Activated CD8-positive, alpha-beta memory T cell treated with anti-CD3 and anti-CD28 coated beads, Interleukin-2, amount 50 U/mL, for 48 hours (primary cell): Measurements from ENCODE around the gene NKAIN2.

ENCODE experiments used
- DNase-seq: peaks from one replicate; pipeline ENCODE4 v3.0.0-alpha.2; 2020

The NKAIN2 gene

DNA sequence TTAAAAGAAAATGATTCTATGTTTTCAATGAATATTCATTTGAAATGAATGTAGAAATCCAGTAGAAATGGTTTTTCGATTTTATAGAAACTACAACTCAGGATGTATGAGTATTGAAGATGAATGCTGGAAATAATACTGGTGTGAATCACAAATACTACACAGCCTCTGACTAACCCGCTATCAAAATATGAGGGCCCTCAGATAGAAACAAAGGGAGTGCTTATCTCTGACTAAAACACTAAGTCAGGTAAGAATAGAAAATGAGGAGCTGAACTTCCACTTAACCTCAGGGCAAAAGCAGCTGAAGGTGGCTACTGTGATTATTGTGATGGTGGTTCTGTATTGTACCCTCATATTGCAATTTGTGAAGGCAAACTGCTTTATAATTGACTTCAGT lies 937.7 kb downstream of the NKAIN2 start:
- no peak for DNase-seq

- no peak for DNase-seq
These were observed 939.3 kb downstream of the NKAIN2 start for GRCh38 chr6:124742971-124743370.

DNA sequence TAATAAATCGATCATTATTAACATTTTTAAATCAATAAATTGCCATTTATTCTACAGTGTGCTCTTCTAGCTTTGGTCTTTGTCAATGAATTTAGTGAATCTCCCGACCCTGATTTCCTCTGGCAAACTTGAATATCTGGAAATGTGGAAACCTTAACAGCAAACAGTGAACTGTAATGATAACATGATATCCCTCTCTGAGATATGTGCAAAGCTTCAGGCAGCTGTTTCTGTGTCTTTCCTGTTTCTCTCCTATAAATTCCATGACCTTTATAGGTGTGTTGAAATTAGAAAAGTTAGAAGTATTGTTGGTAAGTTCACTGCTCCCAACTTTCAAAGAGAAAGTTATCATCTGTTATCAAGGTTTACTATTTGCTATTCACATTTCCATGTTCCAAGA lies 939.8 kb downstream of the NKAIN2 start:
- DNase-seq, result no peak

GRCh38 chr6:124747349-124747748 lies 943.7 kb downstream of the NKAIN2 start:
- no peak for DNase-seq

GRCh38 chr6:124748778-124749177 lies 945.1 kb downstream of the NKAIN2 start:
- DNase-seq, result no peak

GRCh38 chr6:124753001-124753400 lies 949.3 kb downstream of the NKAIN2 start:
- DNase-seq, result no peak

GRCh38 chr6:124753562-124754105 lies 950.0 kb downstream of the NKAIN2 start:
- DNase-seq, result no peak

GRCh38 chr6:124755321-124755720 lies 951.7 kb downstream of the NKAIN2 start:
- no peak for DNase-seq

GRCh38 chr6:124757560-124757959 lies 953.9 kb downstream of the NKAIN2 start:
- DNase-seq, result no peak

GRCh38 chr6:124758663-124759062 lies 955.0 kb downstream of the NKAIN2 start:
- DNase-seq, result no peak

DNA sequence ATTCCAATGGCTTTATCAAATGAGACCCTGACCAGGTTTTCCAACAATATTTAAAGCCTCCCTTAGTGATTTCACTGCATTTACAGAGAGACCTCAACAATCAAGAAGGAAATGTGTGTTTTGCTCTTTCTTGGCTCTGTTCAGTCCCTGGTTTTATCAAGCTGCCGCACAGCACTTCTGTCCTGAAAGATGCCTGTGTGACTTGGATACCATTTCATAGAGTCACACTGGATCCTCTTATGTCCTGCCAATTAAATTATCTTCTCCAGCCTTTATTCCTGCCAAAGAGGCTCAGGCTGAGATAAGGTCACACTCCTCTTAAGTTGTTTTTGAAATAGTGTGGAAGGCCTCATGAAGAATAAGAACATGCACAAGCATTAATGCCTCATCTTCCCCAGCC lies 961.6 kb downstream of the NKAIN2 start:
- no peak for DNase-seq

DNA sequence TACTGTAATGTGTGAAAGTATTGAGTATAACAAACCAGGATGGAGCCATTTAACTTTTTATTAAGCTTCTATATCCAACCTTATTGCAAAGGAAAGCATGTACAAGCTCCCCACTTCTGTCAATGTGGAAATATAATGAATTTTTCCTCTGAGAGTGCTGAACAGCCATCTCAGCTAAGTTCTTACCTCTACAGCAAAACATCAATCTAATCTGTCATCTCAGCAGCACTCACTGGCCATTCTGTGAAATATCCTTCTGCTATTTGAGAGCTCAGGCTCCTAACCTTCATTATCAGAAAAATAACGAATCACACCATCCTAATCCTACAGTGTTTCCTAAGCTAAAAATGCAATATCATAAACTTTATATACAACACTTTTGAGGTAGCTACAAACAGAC lies 964.6 kb downstream of the NKAIN2 start:
- DNase-seq, result no peak

DNA sequence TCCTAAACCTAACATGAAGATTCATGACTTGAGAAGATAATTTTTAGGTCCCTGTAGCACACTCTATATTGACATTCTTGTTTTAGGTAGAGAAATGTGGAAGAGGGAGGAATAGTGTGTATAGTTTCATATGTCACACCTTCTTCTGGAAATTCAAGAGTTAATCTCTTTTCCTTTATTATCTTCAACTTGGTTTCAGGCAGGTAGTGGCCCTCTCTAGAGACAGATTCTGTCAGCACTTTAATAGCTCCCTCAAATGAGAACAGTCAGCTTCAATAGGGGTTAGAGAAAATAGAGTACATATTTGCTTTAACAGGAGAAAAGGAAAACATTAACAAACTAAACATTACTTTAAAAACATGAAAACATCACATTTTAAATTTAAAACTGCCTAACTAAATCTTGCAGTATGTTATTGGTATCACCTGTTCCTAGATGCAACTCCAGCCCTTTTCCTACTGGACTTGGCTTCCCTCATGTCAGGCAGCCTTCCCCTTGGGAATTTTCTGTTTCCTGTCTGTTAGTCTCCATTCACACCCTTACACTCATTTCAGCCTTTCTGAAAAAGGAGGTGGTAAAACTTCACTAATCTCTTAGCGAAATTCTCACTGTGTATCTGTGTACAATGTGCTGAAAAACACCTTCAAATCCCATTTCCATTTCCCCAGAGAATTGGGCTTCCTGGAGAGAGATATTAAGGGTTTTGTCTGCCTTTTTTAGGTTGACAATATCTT lies 966.3 kb downstream of the NKAIN2 start:
- DNase-seq, result no peak

DNA sequence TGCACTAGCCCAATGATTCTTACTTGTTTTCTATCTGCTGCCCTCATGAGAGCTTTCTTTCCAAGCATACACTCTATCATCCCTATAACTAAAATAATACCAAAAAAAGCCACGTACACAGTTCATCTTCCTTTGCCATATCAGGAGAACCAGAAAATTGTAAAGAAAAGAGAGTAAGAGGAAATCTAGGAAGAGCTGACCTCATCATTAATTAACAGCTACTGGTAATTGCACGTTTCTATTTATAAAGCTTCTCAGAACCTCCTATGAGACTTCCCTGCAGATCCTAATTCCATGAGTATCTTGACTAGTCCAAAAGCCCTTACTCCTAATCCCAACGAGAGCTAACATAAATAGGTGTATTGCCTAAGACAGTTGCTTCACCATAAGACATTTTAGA lies 967.1 kb downstream of the NKAIN2 start:
- no peak for DNase-seq

GRCh38 chr6:124772733-124773319 lies 969.2 kb downstream of the NKAIN2 start:
- no peak for DNase-seq

GRCh38 chr6:124775121-124775520 lies 971.5 kb downstream of the NKAIN2 start:
- no peak for DNase-seq

DNA sequence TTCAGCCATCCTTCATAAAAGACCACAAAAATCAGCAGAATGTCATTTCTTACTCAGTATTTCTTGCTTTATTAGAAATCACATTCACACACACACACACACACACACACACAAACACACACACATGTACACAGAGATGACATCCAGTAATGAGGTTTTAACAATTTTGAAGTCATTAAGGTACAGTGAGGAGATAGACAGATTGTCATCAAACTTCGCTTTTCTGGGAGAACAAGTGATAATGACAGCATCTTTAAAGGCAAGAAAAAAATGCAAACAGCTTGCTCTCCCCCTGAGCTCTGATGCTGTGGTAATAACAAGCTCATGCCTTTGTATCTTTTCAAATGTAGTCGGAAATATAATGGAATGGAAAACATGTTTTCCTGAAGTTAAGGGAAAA lies 974.2 kb downstream of the NKAIN2 start:
- DNase-seq, result no peak

DNA sequence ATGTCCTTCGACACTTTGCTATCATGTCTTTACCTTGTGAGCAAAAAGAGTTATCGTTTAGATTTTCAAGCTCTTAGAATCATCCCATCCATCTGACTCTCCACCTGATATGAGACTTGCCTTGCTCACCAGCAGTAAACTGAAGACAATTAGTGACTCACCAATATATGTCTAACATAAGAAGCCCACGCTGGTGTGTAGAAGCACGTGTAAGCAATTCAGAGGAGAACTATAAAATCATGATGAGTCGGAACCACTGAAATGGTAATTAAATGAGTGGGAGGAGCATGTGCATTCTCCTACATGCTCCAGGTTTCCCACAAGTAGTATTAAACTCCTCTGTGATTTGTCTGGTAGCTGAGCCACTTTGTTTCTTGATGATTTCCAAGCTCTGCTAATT lies 977.0 kb downstream of the NKAIN2 start:
- DNase-seq, result no peak

GRCh38 chr6:124783344-124783743 lies 979.7 kb downstream of the NKAIN2 start:
- no peak for DNase-seq

DNA sequence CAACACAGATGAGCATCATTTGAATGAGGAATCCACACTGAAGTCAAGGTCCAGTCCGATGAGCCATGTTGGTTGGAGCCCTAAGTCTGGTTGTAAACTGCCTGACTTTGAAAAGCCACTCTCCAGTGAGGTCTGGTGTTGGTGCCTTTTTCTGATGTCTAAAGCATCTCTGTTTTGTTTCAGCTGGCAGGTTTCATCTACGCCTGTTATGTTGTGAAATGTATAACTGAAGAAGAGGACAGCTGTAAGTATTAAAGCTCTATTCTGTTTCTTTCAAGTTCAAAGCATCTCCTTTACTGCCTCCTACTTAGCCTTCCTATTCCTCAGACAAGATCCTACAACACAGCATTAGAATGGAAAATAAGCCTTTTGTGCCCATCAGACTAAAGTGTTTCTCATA lies 987.5 kb downstream of the NKAIN2 start:
- no peak for DNase-seq

DNA sequence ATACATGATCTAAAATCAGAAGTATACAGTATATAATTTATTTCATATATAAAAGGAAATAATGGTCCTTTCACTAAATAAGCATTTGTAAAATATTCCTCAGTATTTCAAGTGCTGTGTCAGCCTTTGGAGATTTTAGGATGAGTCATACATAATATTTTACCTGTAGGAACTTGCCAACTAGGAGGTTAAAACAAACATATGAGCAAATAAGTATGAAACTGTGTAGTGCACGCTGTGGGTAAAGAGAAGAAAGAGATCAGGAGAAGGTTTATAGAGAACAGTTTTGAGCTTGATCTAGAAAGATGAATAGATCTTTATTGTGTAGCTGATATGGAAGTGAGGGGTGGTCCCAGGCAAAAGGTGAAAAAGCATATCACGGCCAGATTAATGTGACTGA lies 988.7 kb downstream of the NKAIN2 start:
- no peak for DNase-seq

DNA sequence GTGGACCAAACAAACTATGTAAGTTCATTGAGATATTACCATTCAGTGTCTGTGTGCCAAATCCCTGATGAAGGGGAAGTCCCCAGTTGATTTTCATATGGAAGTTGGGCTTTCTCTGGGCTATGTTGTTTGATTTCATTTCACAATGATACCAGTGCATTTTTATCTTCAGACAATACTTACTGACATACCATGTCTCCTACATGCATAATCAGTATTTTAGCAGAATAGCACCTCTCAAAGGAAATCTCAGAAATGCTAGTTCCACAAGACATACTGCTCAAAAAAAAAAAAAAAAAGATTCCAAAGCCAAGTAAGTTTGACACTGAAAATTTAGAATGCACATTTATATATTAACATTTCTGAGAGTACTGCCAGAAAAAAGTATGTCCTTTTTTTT lies 989.7 kb downstream of the NKAIN2 start:
- DNase-seq, result no peak

- DNase-seq, result no peak
These were observed 992.2 kb downstream of the NKAIN2 start for GRCh38 chr6:124795643-124796463.

- no peak for DNase-seq
These were observed 992.9 kb downstream of the NKAIN2 start for GRCh38 chr6:124796464-124796970.
